Activated naive CD4-positive, alpha-beta T cell treated with anti-CD3 and anti-CD28 coated beads for 36 hours (primary cell): Measurements from ENCODE around the gene TEAD1. TPM values are rescaled to one million over a fixed set of nuclear protein-coding genes. Genes with fewer than 3 reads are reported as not detected.

ENCODE experiments used
- CTCF ChIA-PET: fragments of 350-600 bp; sonication (Branson Sonifier 250); formaldehyde crosslinking; loops from one replicate; lab custom pipeline; 2021; ENCODE audit warnings: antibody characterized with exemption; lab: Charles Lee
- DNase-seq: peaks from one replicate; pipeline ENCODE4 v3.0.0-alpha.2; 2020
- H3K27ac Mint-ChIP-seq: one replicate; pipeline ENCODE4 v1.8.0; 2021; ENCODE audit warnings: mild to moderate bottlenecking, mixed read lengths
- H3K27me3 Mint-ChIP-seq: one replicate; pipeline ENCODE4 v1.8.0; 2021; ENCODE audit warnings: low read depth, mixed read lengths
- H3K36me3 Mint-ChIP-seq: one replicate; pipeline ENCODE4 v1.8.0; 2021; ENCODE audit warnings: low read depth, mixed read lengths
- H3K4me1 Mint-ChIP-seq: one replicate; pipeline ENCODE4 v1.8.0; 2021; ENCODE audit warnings: low read depth, mixed read lengths
- H3K4me3 Mint-ChIP-seq: one replicate; pipeline ENCODE4 v1.8.0; 2021; ENCODE audit warnings: mild to moderate bottlenecking, moderate library complexity, mixed read lengths
- H3K9me3 Mint-ChIP-seq: one replicate; pipeline ENCODE4 v1.8.0; 2021; ENCODE audit warnings: mixed read lengths
- intact Hi-C: fragments of 100-400 bp; cut with micrococcal nuclease; formaldehyde crosslinking; loops from one replicate; pipeline ENCODE4 v1.15.1; 2023
- total RNA-seq, 2 experiments: library from RNA; stranded (reverse); gene quantifications; one replicate each; pipeline ENCODE4 v1.2.3, GENCODE V29; 2021

The TEAD1 gene
- total RNA-seq, 2 experiments from 2014 or later, result 0.93 to 1.2 TPM

DNA sequence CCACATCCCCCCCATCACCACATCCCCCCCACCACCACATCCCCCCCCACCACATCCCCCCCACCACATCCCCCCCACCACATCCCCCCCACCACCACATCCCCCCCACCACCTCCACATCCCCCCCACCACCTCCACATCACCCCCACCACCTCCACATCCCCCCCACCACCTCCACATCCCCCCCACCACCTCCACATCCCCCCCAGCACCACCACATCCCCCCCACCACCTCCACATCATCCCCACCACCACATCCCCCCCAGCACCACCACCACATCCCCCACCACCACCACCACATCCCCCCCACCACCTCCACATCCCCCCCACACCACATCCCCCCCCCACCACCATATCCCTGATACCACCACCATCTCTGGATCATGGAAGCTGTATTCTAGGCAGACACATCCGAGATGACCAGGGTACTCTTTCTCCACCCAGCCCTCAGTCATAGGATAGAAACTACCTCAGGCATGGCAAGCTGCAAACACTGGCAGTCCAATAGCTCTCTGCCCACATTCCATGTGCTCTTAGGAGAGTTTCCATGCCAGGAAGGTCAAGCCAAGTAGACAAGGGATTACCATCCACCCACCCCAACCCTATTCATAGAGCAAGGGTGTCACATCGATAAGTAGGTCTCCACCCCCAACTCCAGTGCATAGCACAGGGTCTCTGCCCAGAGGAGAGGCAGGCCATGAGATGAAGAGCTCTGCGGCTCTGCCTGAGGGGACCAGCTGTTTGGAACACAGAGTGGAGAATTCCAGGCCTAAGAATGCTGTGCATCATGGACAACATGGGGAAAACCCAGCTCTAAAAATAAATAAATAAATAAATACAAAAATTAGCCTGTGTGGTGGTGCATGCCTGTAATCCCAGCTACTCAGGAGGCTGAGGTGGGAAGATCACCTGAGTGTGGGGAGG is 33.0 kb upstream of the TEAD1 start:
- Mint-ChIP-seq H3K27ac (no peak overlapping the region), H3K9me3 (peaks cover 1% of the 10 kb centered on the region), H3K27me3 (peaks cover 5% of the 10 kb centered on the region), H3K36me3 (no peaks in the 10 kb centered on the region), H3K4me1 (no peaks in the 10 kb centered on the region), H3K4me3 (no peak overlapping the region)
- CTCF ChIA-PET, result interaction anchor here (0.7 kb wide), 1 partner anchor 297 kb away, joined by 3 read pairs; no protein-coding TSS in a partner anchor
- intact Hi-C loops, result no loop called here
- DNase-seq, result no peak

DNA sequence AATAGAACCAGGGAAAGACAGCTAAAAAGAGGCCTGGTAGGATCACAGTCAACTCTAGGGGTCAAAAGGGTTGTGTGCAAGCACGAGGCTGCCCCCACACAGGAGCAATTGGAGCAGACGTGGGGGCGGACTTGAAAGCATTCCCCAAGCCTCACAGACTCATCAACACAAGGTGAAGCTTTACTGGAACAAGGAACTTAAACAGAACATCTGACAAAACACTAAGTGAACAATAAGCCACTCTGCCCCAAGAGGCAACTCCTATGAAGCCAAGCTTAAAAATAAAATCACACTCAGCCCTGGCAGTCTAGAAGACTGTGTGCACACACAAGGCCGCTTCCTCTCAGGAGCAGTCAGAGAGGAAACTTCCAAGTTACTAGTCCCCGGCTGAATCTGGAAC is 32.2 kb upstream of the TEAD1 start:
- Mint-ChIP-seq H3K27me3 (peaks cover 5% of the 10 kb centered on the region), H3K4me1 (no peaks in the 10 kb centered on the region), H3K36me3 (no peaks in the 10 kb centered on the region), H3K27ac (no peak overlapping the region), H3K9me3 (peaks cover 4% of the 10 kb centered on the region), H3K4me3 (no peak overlapping the region)
- CTCF ChIA-PET, result interaction anchor here (0.7 kb wide), 1 partner anchor 298 kb away, joined by 3 read pairs; no protein-coding TSS in a partner anchor
- intact Hi-C loops, result no loop called here
- no peak for DNase-seq

DNA sequence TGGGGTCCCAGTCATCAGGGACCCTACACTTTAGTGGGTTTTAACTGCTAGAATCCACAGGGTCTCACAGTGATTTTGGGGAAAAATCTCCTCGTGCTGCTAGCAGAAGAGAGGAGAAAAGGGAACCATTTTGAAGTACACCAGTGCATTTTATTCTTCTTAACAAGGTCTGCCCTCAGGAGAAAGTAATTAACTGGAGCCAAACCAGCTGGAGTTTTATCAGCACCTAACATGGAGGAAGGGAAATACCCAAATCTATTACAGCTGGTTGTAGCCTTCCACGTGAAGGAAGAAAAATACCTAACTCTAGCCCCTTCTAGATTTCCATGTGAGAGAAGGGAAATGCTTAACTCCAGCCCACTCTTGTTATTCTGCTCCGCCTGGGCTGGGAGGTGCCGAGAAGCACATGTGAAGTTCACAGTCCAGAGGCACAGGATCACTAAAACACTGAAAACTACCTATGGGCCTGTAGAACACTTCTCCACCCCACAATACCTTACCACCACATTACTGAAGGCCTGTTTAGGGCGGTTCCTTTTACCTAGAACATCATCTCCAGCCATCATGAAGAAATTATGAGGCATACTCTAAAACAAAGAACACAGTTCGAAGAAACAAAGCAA is 31.3 kb upstream of the TEAD1 start:
- Mint-ChIP-seq H3K27me3 (peaks cover 5% of the 10 kb centered on the region), H3K27ac (no peak overlapping the region), H3K4me1 (no peaks in the 10 kb centered on the region), H3K4me3 (no peak overlapping the region), H3K9me3 (peaks cover 4% of the 10 kb centered on the region), H3K36me3 (no peaks in the 10 kb centered on the region)
- CTCF ChIA-PET, result no interaction called here
- no peak for DNase-seq
- intact Hi-C loops, result no loop called here

DNA sequence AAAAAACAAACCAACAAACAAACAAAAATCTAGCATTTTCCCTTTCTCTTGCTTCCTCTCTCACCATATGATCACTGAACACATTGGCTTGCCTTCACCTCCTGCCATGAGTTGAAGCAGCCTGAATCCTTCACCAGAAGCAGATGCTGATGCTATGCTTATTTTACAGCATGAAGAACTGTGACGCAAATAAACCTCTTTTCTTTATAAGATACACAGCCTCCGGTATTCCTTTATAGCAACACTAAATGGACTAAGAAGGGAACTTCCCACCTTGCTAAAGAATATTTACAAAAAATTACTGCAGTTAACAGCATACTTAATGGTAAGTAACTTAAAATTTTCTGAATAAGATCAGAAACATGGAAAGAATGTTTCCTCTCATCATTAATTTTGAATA is 27.7 kb upstream of the TEAD1 start:
- Mint-ChIP-seq H3K4me1 (no peaks in the 10 kb centered on the region), H3K27me3 (no peaks in the 10 kb centered on the region), H3K4me3 (no peak overlapping the region), H3K36me3 (no peaks in the 10 kb centered on the region), H3K9me3 (peaks cover 4% of the 10 kb centered on the region), H3K27ac (no peak overlapping the region)
- CTCF ChIA-PET, result no interaction called here
- DNase-seq, result no peak
- intact Hi-C loops, result no loop called here

DNA sequence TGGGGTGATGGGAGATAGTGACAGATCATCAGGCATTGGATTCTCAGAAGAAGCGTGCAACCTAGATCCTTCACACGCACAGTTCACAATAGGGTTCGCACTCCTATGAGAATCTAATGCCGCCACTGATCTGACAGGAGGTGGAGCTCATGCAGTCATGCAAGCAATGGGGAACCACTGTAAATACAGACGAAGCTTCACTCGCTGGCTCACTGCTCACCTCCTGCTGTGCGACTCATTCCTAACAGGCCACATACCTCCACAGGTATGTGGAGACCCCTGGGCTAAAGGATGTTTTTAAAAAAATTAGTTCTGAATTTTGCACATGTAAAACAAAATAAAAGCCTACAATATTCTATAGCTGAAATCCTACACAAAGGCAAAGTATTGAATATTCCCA is 20.5 kb upstream of the TEAD1 start:
- no peak for DNase-seq
- H3K9me3 Mint-ChIP-seq, result peaks cover 3% of the 10 kb centered on the region
- no peaks in the 10 kb centered on the region for H3K36me3 Mint-ChIP-seq
- CTCF ChIA-PET, result no interaction called here
- no peaks in the 10 kb centered on the region for H3K4me1 Mint-ChIP-seq
- no peak overlapping the region for H3K4me3 Mint-ChIP-seq
- H3K27ac Mint-ChIP-seq, result no peak overlapping the region
- H3K27me3 Mint-ChIP-seq, result peaks cover 2% of the 10 kb centered on the region
- intact Hi-C loops, result no loop called here

DNA sequence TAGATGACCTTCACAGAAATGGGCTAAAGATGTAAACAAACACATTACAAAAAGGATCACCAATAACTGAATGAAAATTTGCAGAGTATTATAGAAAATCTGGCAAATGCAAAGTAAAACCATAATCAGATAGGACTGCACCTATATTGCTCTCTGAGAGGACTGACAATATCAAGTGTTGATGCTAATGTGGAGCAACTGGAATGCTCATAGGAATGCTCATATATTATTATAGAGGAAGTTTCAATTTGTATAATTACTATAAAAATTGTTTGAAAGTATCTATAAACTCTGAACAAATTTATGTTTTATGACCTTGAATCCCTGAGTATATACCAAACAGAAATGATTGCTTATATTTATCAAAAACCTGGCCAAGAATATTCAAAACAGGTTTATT is 18.4 kb upstream of the TEAD1 start:
- no peak for DNase-seq
- Mint-ChIP-seq H3K4me1 (no peaks in the 10 kb centered on the region), H3K9me3 (peaks cover 3% of the 10 kb centered on the region), H3K27ac (no peak overlapping the region), H3K36me3 (no peaks in the 10 kb centered on the region), H3K27me3 (peaks cover 8% of the 10 kb centered on the region), H3K4me3 (no peak overlapping the region)
- CTCF ChIA-PET, result interaction anchor here (0.7 kb wide), 1 partner anchor 258 kb away, joined by 3 read pairs; no protein-coding TSS in a partner anchor
- intact Hi-C loops, result no loop called here

DNA sequence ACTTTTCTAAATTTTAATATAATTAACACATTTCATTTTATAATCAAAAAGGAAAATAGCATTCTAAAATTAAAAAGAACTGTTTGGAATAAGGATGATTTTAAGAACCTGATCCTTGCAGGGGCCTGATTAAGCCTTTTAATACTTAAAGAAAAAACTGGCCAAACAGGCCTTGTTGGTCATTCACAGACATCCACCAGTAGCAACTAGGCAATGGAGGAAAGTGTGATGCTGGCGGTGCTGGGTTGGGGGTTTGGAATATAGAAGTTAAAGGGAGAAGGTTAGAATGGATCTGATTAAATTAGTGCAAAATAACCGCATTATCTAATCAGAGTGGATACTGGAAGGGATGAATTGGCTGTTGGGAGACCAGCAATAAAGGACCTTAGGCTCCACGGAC is 16.9 kb upstream of the TEAD1 start:
- no peak for DNase-seq
- H3K4me3 Mint-ChIP-seq, result no peak overlapping the region
- intact Hi-C loops, result no loop called here

DNA sequence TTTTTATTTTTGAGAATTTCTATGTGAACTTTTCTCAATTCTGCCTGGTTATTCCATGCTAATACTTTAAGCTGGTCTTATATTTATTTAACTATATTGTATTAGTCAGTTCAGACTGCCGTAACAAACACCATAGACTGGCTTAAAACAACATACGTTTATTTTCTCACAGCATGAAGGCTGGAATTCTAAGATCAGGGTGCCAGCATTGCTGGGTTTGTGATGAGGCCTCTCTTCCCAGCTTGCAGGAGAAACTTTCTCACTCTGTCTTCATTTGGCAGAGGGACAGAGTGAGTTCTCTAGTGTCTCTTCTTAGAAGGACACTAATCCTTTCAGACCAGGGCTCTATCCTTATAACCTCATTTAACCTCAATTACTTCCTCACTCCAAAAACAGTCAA is 16.2 kb upstream of the TEAD1 start:
- DNase-seq, result no peak
- Mint-ChIP-seq H3K27ac (no peak overlapping the region), H3K4me1 (no peaks in the 10 kb centered on the region), H3K27me3 (peaks cover 15% of the 10 kb centered on the region), H3K36me3 (no peaks in the 10 kb centered on the region), H3K4me3 (no peak overlapping the region), H3K9me3 (peaks cover 3% of the 10 kb centered on the region)
- intact Hi-C loops, result no loop called here
- CTCF ChIA-PET, result no interaction called here

More for the DNA sequence above, 16.9 kb upstream of the TEAD1 start:
- Mint-ChIP-seq H3K4me1 (no peaks in the 10 kb centered on the region), H3K27me3 (peaks cover 15% of the 10 kb centered on the region), H3K27ac (no peak overlapping the region), H3K36me3 (no peaks in the 10 kb centered on the region), H3K9me3 (peaks cover 3% of the 10 kb centered on the region)
- CTCF ChIA-PET, result interaction anchor here (0.7 kb wide), 1 partner anchor 88 kb away, joined by 4 read pairs; no protein-coding TSS in a partner anchor

DNA sequence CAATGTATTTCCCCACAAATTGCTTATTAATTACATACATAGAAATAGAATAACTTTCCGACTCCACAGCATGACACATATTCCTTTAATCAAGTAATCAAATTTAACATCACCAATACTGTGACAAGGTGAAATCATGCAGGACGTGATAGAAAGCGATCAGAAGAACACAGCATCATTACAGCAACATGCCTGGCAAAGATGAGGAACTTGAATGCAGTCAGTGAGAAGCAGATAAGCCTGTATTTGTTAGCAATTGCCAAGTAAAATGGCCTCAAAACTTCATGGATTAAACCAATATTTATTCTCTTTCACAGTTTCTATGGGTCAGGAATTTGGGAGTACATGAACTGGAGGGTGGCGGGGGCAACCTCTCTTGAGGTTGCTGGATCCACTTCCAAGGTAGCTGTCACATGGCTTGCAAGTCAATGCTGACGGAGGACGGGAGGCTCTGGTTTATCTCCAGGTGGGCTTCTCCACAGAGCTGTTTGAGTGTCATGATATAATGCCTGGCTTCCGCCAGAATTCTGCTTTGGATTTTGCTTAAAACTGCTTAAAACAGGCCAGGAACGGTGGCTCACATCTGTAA is 12.0 kb upstream of the TEAD1 start:
- Mint-ChIP-seq H3K36me3 (no peaks in the 10 kb centered on the region), H3K4me3 (no peak overlapping the region), H3K9me3 (no peaks in the 10 kb centered on the region), H3K27ac (no peak overlapping the region), H3K4me1 (no peaks in the 10 kb centered on the region), H3K27me3 (peaks cover 40% of the 10 kb centered on the region)
- intact Hi-C loops, result no loop called here
- CTCF ChIA-PET, result no interaction called here
- no peak for DNase-seq

DNA sequence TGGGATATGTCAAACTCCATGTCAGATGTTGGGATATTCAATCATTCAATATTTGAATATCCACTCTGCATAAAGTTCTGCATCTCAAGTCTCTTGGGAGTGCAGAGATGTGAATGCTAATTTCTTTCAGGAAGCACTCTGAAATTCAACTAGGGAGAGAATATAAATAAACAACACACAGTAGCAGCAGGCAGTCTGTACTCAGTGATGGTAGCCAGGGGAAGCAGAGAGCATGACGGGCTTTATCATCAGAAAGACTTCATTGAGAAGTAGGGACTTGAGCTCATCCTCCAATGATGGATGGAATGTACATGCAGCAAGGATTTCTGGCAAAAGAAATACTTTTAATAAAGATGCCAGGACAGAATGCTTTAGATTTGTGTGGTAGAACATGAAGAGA is 9.8 kb upstream of the TEAD1 start:
- H3K4me3 Mint-ChIP-seq, result no peak overlapping the region
- no peaks in the 10 kb centered on the region for H3K4me1 Mint-ChIP-seq
- H3K27me3 Mint-ChIP-seq, result peaks cover 54% of the 10 kb centered on the region
- CTCF ChIA-PET, result interaction anchor here (0.5 kb wide), 1 partner anchor 19 kb away, joined by 4 read pairs; no protein-coding TSS in a partner anchor
- intact Hi-C loops, result no loop called here
- H3K27ac Mint-ChIP-seq, result no peak overlapping the region
- no peaks in the 10 kb centered on the region for H3K9me3 Mint-ChIP-seq
- H3K36me3 Mint-ChIP-seq, result no peaks in the 10 kb centered on the region
- no peak for DNase-seq

DNA sequence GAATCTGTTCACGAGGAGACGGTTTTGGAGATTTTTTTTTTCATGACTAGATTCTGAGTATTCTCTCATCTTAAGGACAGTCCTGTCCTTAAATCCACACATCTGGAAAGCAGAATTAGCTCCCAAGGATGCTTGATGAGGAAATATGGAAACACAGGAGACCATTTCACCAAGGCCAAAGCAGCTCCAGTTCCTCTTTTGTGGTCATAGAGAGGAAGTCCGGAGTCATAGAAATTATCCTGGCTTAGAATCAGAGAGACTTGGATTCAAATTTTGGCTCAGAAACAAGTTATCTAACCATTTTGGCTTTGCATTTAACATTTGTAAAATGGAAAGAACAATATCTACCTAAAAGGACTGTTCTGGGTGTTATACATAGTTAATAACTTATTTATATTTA is 7.3 kb upstream of the TEAD1 start:
- DNase-seq, result no peak
- Mint-ChIP-seq H3K4me3 (no peak overlapping the region), H3K27me3 (peaks cover 65% of the 10 kb centered on the region)

DNA sequence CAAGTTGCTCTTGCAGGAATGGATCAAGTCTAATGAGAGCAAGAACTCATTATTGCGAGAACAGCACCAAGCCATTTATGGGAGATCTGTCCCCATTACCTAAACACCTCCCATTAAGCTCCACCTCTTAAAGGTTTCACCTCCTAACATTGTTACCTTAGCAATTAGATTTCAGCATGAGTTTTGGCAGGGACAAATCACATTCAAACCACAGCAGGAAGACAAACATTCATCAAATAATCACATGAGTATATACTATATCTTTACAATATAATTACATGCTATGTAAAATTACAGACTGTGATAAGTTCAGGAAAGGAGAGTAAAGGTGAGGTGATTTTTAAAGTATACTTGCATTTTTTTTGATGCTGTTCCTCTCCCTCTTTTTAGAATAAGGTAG is 6.6 kb upstream of the TEAD1 start:
- Mint-ChIP-seq H3K9me3 (no peaks in the 10 kb centered on the region), H3K27ac (no peak overlapping the region), H3K27me3 (peaks cover 68% of the 10 kb centered on the region), H3K36me3 (no peaks in the 10 kb centered on the region), H3K4me1 (no peaks in the 10 kb centered on the region), H3K4me3 (no peak overlapping the region)
- no peak for DNase-seq
- CTCF ChIA-PET, result no interaction called here
- intact Hi-C loops, result no loop called here

More for the DNA sequence above, 7.3 kb upstream of the TEAD1 start:
- Mint-ChIP-seq H3K4me1 (no peaks in the 10 kb centered on the region), H3K9me3 (no peaks in the 10 kb centered on the region), H3K36me3 (no peaks in the 10 kb centered on the region), H3K27ac (no peak overlapping the region)
- CTCF ChIA-PET, result interaction anchor here (1.0 kb wide), 1 partner anchor 67 kb away, joined by 3 read pairs; no protein-coding TSS in a partner anchor
- intact Hi-C loops, result no loop called here
